ENCODE measurements around the gene TBC1D22A.

The TBC1D22A gene

DNA sequence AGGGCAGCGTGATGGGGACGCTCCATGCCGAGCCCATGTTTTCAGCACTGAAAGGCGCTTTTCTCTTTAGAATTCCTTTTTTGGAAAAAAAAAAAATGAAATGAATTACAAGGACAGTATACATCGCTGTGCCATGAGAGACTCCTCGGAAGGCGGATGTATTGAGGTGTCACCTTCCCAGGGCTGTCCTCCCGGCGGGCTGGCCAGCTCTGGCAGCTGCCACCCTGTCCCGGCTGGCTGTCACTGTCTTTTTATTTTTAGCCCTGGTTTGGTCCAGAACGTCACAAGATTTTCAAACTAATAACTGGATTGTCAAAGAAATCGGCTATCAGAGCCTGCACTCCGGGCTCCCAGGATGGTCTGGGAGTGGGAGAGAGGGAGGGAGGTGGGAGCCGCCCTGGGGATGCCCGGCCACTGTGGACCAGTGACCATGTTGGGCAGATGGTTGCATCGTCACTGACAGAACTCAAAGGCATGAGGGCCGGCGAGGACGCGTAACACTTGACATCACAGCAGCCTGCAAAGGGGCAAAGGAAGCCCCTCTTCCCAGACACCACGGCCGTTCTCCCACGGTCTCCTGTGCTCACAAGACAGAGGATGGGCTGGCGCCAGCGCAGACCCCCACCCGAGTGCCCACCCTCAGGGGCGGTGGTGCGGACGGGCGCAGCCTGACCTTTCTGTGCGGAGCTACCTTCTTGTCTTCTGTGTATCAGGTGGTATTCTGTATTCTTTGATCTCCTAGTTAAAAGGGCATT is 392.9 kb downstream of the TBC1D22A start:
- no peak overlapping the region for H3K4me3 ChIP-seq (ENCODE audit: low read length)
- TF ChIP-seq, protein P1, sequence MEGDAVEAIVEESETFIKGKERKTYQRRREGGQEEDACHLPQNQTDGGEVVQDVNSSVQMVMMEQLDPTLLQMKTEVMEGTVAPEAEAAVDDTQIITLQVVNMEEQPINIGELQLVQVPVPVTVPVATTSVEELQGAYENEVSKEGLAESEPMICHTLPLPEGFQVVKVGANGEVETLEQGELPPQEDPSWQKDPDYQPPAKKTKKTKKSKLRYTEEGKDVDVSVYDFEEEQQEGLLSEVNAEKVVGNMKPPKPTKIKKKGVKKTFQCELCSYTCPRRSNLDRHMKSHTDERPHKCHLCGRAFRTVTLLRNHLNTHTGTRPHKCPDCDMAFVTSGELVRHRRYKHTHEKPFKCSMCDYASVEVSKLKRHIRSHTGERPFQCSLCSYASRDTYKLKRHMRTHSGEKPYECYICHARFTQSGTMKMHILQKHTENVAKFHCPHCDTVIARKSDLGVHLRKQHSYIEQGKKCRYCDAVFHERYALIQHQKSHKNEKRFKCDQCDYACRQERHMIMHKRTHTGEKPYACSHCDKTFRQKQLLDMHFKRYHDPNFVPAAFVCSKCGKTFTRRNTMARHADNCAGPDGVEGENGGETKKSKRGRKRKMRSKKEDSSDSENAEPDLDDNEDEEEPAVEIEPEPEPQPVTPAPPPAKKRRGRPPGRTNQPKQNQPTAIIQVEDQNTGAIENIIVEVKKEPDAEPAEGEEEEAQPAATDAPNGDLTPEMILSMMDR (IDR thresholded peaks at IDR 0.05; ENCODE audit: insufficient read depth, low read depth, low read length, missing control alignments) = no peak
- no peak for DNase-seq (ENCODE audit: low read depth)

DNA sequence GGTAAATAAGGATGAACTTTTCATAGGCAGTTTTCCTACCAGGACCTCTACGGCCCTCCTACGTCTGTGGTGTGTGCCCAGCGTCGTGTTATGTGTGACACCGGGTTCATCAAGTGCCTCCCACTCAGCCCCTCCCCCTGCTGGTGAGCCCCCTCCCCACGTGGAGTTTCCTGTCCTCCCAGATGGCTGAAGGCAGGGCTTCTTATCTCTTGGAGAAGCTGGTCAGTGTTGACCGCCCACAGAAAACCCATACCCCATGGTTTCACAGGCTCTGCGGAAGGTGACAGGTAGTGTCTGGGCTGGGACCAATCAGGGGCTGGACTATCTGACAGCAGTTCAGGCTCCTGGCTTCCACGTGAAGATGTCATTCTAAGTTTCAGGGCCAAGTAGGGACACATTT is 393.5 kb downstream of the TBC1D22A start:
- TF ChIP-seq, protein P1 (IDR thresholded peaks at IDR 0.05; ENCODE audit: insufficient read depth, low read depth, low read length, missing control alignments) = no peak
- DNase-seq (ENCODE audit: low read depth) = no peak
- H3K4me3 ChIP-seq (ENCODE audit: low read length) = no peak overlapping the region

- TF ChIP-seq, protein P1 (IDR thresholded peaks at IDR 0.05; ENCODE audit: insufficient read depth, low read depth, low read length, missing control alignments) = no peak
- H3K4me3 ChIP-seq (ENCODE audit: low read length) = no peak overlapping the region
- no peak for DNase-seq (ENCODE audit: low read depth)
Observed at GRCh38 chr22:47156352-47157092, 394.1 kb downstream of the TBC1D22A start.

DNA sequence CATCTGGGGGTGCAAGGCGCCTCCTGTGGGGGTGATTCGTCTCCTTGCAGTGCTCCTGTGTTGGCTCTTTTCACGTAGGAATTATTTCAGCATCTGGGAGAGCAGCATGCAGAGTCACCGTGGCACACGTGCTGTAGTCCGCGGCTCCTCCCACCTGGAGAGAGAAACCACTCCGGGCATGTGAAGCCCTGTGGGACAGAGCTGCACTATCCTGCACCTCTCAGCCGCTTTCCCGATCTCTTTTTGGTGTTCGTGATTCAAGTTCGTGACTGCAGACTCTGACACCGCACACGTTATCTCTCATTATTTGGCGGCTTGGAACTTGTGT is 394.6 kb downstream of the TBC1D22A start:
- H3K4me3 ChIP-seq (ENCODE audit: low read length) = no peak overlapping the region
- TF ChIP-seq, protein P1 (IDR thresholded peaks at IDR 0.05; ENCODE audit: insufficient read depth, low read depth, low read length, missing control alignments) = no peak

GRCh38 chr22:47157486-47158270 is 395.2 kb downstream of the TBC1D22A start:
- no peak overlapping the region for H3K4me3 ChIP-seq (ENCODE audit: low read length)
- TF ChIP-seq, protein P1 (IDR thresholded peaks at IDR 0.05; ENCODE audit: insufficient read depth, low read depth, low read length, missing control alignments) = no peak
- no peak for DNase-seq (ENCODE audit: low read depth)

More for the DNA sequence above, 394.6 kb downstream of the TBC1D22A start:
- no peak for DNase-seq (ENCODE audit: low read depth)

DNA sequence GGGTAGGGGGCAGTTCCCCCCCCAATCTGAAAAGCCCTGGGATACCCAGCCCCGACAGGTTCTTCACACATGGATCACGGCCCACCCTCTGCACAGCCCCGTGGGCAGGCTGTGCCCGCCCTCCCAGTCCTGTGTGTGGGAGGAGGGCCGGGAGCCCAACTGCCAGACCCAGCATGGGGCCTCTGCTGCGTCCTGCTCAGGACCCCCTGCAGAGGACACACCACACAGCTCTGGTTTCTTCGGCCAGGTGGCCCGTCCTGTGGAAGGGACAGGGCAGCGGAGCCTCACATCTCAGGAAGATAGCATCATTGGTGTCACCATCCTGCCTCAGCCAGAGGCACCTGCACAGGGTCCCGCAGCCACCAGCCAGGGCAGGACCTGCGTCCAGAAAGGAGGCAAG is 396.0 kb downstream of the TBC1D22A start:
- DNase-seq (ENCODE audit: low read depth) = no peak
- H3K4me3 ChIP-seq (ENCODE audit: low read length) = no peak overlapping the region
- TF ChIP-seq, protein P1 (IDR thresholded peaks at IDR 0.05; ENCODE audit: insufficient read depth, low read depth, low read length, missing control alignments) = no peak

Measured in epithelial cell of esophagus (primary cell).